TTC549 (cell line): Measurements from ENCODE around the gene NFATC1.

Experiments used
- FAIRE-seq: peaks from 2 replicates; lab custom pipeline; 2012; peaks lifted over from hg19 to GRCh38; lab: Jason Lieb, UNC

NFATC1 gene

GRCh38 chr18:79389689-79390088 is 6.0 kb upstream of the NFATC1 start:
- FAIRE-seq, result no peak

DNA sequence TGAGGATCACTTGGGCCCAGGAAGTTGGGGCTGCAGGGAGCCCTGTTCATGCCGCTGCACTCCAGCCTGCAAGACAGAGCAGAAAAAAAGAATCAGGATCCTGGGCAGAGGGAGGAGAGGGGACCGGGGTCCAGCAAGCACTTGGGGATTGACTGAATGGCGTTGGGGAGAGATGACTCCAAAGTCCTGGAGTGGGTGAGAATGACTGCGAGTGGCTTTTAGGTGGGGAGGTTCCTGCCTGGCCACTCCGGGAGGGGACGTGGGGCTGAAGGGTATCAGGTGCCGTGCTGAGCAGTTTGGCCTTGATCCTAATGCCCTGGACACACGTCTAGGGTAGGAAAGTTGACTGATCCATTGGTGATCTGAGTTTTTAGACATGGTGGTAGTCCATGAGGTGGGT is 3.5 kb upstream of the NFATC1 start:
- no peak for FAIRE-seq

- no peak for FAIRE-seq
Observed at GRCh38 chr18:79393181-79393634, 2.5 kb upstream of the NFATC1 start.

DNA sequence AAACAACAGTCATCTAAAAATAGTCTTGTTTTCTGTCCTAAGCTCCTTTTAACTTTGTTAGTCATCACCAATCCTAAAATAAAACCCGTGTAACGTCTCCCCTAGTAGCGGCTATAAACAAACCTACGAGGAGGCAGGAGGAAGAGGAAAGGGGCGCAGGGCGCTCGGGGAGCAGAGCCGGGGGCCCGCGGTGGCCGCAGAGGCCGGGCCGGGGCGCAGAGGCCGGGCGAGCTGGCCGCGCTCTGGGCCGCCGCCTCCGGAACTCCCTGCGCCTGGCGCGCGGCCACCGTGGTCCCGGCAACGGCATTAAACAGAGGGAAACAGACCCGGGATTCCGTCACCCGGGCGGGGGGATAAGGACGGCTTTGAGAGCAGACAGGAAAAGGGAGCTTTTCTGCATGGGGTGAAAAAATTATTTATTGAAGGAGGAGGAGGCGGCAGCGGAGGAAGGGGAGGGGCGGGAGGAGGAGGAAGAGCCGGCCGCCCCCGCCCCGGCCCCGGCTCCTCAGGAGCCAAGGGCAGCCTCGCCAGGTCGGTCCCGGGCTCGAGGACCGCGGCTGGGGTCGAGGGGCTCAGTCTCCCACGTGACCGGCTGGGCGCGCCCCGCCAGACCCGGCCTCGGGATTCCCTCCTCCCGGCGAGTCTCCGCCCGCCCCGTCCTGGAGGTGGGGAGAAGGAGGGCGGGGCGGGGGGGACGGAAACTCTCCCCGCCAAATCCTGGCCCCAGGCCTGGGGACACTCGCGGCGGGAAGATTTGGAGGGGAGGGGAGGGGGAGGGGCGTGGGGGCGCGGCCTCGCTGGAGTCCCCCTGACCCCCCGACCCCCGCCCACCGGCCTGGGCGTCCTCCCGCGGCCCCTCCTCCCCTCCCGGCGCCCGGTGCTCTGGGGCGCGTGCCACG is 1.8 kb upstream of the NFATC1 start:
- no peak for FAIRE-seq

GRCh38 chr18:79394534-79395307 is 1.0 kb upstream of the NFATC1 start:
- FAIRE-seq, result no peak

- no peak for FAIRE-seq
Observed at GRCh38 chr18:79395308-79395640, 456 bp upstream of the NFATC1 start.

DNA sequence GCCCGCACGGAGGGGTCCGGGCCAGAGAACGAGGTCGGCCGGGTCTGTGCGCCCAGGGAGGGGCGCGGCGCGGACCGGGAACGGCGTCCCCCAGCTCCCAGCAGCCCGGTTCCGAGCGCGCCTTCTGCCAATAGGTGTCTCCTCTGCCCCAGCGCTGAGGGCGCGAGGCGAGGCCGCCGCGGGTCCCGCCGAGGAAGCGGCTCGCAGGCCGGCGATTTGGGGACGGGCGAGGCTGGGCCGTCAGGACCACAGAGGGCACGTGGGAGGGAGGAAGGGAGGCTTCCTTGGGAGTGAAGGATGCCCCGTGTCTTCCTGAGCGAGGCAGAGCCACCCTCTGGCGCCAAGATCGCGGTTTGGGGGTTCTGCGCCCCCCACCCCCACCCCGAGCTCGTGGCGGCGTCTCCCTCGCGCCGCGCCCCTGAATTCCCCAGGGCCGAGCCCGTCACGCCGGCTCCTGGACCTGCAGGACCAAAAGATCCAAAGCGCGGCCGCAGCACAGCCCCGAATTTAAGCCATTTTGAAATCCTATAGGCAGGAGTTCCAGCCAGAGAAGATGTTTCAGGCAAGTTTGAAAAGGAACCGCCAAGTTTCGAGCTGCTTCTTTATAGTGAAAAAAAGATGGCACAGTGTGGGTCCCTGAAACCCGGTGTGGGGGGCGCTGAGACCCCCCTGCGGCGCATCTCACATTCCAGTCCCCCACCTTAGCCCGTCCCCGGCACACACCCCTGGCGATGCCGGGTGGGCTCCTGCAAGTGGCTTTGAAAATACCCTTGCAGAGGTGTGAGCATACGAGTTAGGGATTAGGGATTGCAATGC is 909 bp downstream of the NFATC1 start:
- FAIRE-seq, result no peak

DNA sequence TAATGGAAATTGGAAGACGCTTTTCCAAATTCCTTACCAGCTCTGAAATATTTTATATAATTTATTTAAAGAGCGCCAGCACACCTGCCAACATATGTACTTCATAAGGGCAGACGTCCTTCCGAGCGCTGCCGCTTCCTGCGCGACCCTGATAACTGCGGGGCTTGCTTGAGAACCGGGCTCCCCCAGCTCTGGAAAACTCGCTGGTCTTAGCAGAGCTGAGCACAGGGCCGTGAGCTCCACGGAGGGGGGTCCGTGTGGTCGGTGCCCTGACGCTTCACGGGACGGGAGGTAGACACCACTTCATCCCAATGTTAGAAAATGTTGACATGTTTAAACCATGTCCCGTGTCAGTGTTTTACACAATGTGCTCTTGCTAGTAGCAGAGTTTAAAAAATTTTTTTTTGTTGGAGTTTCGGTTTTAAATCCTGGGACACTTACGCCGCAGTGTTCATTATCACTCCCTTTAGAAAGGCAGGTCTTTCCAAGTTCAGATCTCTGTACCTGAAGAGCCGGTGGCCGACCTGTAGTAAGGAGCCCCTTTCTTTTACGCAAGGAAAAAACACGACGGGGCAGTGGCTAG is 1.6 kb downstream of the NFATC1 start:
- FAIRE-seq, result no peak

DNA sequence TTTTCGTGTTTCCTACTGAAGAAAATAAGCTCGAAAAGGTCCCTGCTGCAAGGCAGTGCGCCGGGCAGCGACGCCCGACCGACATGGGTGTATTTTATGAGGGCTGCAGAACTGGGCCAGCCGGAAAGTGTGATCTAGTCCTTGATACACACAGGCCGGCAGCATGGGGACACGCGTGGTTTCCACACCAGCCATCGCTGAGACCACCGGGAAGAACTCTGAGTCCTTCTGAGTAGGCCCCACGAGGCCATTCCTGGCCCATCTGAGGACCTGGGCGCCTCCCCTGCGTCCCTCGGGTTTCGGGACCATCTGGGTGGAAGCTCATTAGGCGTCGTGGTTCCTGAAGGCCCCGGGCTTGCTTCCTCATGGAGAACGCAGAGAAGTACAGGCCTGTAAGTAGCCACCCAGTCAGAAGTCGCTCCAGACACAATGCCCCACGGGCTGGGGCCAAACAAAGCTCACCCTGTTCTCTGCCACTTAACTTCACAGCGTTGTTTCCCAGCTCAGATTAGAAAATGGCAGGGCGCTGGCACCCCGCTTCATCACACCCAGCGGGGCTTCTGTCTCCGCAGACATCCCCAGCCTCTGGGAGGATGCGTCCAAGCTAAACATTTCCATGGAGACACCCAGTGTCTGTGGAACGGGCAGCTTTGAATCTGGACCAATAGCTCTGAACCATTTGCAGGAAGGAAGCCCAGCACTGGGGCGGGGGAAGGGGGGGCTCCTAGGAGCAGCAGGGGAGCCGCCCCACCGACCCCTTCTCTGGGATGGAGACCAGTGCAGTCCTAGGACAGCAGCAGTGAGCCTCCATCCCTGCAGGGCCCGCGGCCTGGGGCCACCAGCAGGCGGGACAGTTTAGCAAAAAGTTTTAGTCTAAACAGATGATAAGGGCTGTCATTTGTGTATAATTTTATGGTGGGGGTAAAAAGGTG is 2.4 kb downstream of the NFATC1 start:
- no peak for FAIRE-seq

GRCh38 chr18:79399275-79400081 is 3.7 kb downstream of the NFATC1 start:
- no peak for FAIRE-seq

GRCh38 chr18:79400091-79400590 is 4.4 kb downstream of the NFATC1 start:
- FAIRE-seq, result no peak

- no peak for FAIRE-seq
Observed at GRCh38 chr18:79400591-79401381, 5.1 kb downstream of the NFATC1 start.

- FAIRE-seq, result no peak
Observed at GRCh38 chr18:79401494-79402208, 5.9 kb downstream of the NFATC1 start.

DNA sequence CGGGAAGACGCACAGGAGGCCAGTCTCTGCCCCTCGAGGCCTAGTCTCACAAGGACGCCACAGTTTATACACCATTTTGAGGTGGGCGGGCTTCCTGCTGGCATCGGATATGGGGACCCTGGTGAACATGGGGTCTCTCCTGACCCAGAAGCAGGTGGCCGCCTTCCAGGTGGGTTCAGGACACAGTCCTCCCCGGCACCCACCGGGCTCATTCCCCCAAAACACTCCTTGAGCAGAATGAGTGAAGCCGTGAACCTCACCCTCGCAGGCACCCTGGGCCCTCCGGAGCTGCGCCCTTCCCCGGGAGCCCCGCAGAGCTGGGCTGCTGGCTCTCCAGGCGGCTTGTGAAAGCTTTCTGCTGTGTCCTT is 6.5 kb downstream of the NFATC1 start:
- no peak for FAIRE-seq

GRCh38 chr18:79402977-79403722 is 7.4 kb downstream of the NFATC1 start:
- FAIRE-seq, result no peak

GRCh38 chr18:79403723-79404566 is 8.2 kb downstream of the NFATC1 start:
- FAIRE-seq, result no peak

GRCh38 chr18:79404567-79404910 is 8.8 kb downstream of the NFATC1 start:
- no peak for FAIRE-seq
